Transverse colon (tissue), 4 donors: ENCODE measurements around the gene RNASEL. TPM values are rescaled to one million over a fixed set of nuclear protein-coding genes. Genes with fewer than 3 reads are reported as not detected.

Experiments
- DNase-seq: peaks from one replicate; pipeline ENCODE4 v3.0.0-alpha.2; 2019
- H3K27ac ChIP-seq, 4 donors: fragments of 200-600 bp; sonication (generic); 2 replicates each; pipeline ENCODE4 v1.5.1; 2016 to 2018; ENCODE audit warnings: inconsistent platforms in 4 of 4
- H3K27me3 ChIP-seq: fragments of 200-600 bp; sonication (generic); 2 replicates; pipeline ENCODE4 v1.5.1; 2017; ENCODE audit warnings: inconsistent platforms
- H3K36me3 ChIP-seq, 4 donors: fragments of 200-600 bp; sonication (generic); 2 replicates each; pipeline ENCODE4 v1.5.1; 2017 to 2019; ENCODE audit warnings: inconsistent platforms in 4 of 4
- H3K4me1 ChIP-seq, 4 donors: fragments of 200-600 bp; sonication (generic); 2 replicates each; pipeline ENCODE4 v1.5.1; 2017 to 2020; ENCODE audit warnings: inconsistent platforms in 4 of 4
- H3K4me3 ChIP-seq, 4 donors: fragments of 200-600 bp; sonication (generic); 1 replicate in 1 of 4; 2 replicates in 3 of 4; pipeline versions ENCODE4 v1.5.1 to v1.6.1; 2017 to 2019; ENCODE audit warnings: inconsistent platforms in 4 of 4
- H3K9me3 ChIP-seq, 2 donors: fragments of 200-600 bp; sonication (generic); 2 replicates each; pipeline ENCODE4 v1.5.1; 2017 to 2019; ENCODE audit warnings: inconsistent platforms in 2 of 2
- EP300 ChIP-seq: sonication (generic); formaldehyde crosslinking; IDR thresholded peaks from one replicate; pipeline ENCODE4 v1.6.1; 2017; ENCODE audit warnings: antibody characterized with exemption, low read depth
- POLR2A ChIP-seq: fragments of 450-650 bp; IDR thresholded peaks from one replicate; pipeline ENCODE4 v1.6.1; 2016; ENCODE audit warnings: antibody characterized with exemption, mild to moderate bottlenecking, moderate library complexity
- POLR2AphosphoS5 ChIP-seq, 3 donors: sonication (generic); formaldehyde crosslinking; IDR thresholded peaks; one replicate each; pipeline ENCODE4 v1.6.1; 2016; ENCODE audit warnings: antibody characterized with exemption in 3 of 3
- WGBS, 2 donors: methylation state at CpG; one replicate each; pipeline ENCODE4 v1.1.5; 2018; ENCODE audit warnings: low coverage in 1 of 2; 5-methylcytosine and 5-hydroxymethylcytosine counted together
- in situ Hi-C, 4 donors: fragments of 200-750 bp; cut with MboI; loops; one replicate each; pipeline versions ENCODE4 v1.15.0 to v1.15.1; 2017; ENCODE audit warnings: low sequenced_read_pairs in 3 of 4, low pct_ligation_motif_present in 1 of 4, low pct_unique_long_range_greater_than_20kb in 1 of 4
- intact Hi-C: fragments of 100-400 bp; cut with DNase I; formaldehyde crosslinking; loops from one replicate; pipeline ENCODE4 v1.15.1; 2023; ENCODE audit warnings: low total_unique reads
- total RNA-seq, 4 donors: library from RNA; depleted of rRNA; stranded (reverse); fragments of >200 nt; gene quantifications; one replicate each; pipeline ENCODE4 v1.1.0, GENCODE V29; 2016
- TF ChIP-seq, protein P1 (sequence below), 5 experiments: fragments of 200-600 bp in 3 of 5; fragments of 450-650 bp in 2 of 5; sonication (generic) in 3 of 5; IDR thresholded peaks; 1 replicate in 2 of 5; 2 replicates in 3 of 5; pipeline ENCODE4 v1.5.1; 2016 to 2017; ENCODE audit warnings: antibody characterized with exemption in 5 of 5, inconsistent platforms in 3 of 5, mild to moderate bottlenecking in 2 of 5, moderate library complexity in 1 of 5

Gene RNASEL
- total RNA-seq, 4 donors from 2014 or later, result 9.0 to 19.9 (median 15.4) TPM

- H3K27me3 ChIP-seq, result peaks cover 34% of the 10 kb centered on the region
- intact Hi-C loops, result no loop called here
Measured at GRCh38 chr1:182611787-182612186, 22.7 kb upstream of the RNASEL start.

DNA sequence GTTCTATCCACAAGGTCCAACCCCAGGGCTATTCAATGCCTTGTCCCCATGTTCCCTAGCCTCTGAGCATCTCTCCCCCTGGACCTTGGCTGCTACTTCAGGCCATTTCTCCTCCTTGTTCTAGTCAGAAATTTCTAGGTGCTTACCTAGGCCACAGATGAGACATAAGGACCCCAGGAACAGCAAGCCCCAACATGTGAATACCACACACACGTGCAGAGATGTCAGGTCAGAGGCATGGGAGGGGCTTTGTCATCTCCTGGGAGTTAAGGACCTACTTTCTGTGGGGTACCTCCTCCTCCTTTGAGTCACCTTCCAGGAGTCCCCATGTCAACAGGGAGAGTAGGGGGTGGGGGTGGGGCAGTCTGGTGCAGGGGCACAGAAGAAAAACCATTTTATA is 22.3 kb upstream of the RNASEL start:
- no peak overlapping the region for H3K4me3 ChIP-seq
- 50 to 82% methylated on average over 1 of the region's 1 CpG for WGBS, 2 donors
- H3K9me3 ChIP-seq, result no peaks in the 10 kb centered on the region
- intact Hi-C loops, result no loop called here
- in situ Hi-C loops, result no loop called here
- TF ChIP-seq, protein P1, sequence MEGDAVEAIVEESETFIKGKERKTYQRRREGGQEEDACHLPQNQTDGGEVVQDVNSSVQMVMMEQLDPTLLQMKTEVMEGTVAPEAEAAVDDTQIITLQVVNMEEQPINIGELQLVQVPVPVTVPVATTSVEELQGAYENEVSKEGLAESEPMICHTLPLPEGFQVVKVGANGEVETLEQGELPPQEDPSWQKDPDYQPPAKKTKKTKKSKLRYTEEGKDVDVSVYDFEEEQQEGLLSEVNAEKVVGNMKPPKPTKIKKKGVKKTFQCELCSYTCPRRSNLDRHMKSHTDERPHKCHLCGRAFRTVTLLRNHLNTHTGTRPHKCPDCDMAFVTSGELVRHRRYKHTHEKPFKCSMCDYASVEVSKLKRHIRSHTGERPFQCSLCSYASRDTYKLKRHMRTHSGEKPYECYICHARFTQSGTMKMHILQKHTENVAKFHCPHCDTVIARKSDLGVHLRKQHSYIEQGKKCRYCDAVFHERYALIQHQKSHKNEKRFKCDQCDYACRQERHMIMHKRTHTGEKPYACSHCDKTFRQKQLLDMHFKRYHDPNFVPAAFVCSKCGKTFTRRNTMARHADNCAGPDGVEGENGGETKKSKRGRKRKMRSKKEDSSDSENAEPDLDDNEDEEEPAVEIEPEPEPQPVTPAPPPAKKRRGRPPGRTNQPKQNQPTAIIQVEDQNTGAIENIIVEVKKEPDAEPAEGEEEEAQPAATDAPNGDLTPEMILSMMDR (IDR thresholded peaks at IDR 0.05), result no peak
- TF ChIP-seq POLR2AphosphoS5 (IDR thresholded peaks at IDR 0.05), result no peak
- TF ChIP-seq POLR2A, result no peak
- TF ChIP-seq EP300, result no peak
- peaks cover 34% of the 10 kb centered on the region for H3K27me3 ChIP-seq
- no peaks in the 10 kb centered on the region for H3K36me3 ChIP-seq
- no peak overlapping the region for H3K27ac ChIP-seq
- H3K4me1 ChIP-seq, result peaks cover 0 to 29% (median 21%) of the 10 kb centered on the region in 4 donors
- DNase-seq, result no peak

More at GRCh38 chr1:182611787-182612186, 22.7 kb upstream of the RNASEL start:
- DNase-seq, result no peak
- in situ Hi-C loops, result no loop called here
- H3K27ac ChIP-seq, result no peak overlapping the region
- TF ChIP-seq, protein P1 (IDR thresholded peaks at IDR 0.05), result no peak
- TF ChIP-seq POLR2AphosphoS5 (IDR thresholded peaks at IDR 0.05), result no peak
- TF ChIP-seq EP300, result no peak
- TF ChIP-seq POLR2A, result no peak
- 95% methylated on average over 8 of the region's 8 CpGs; no CpG with 5 or more reads in 1 of the 2 donors for WGBS, 2 donors
- H3K4me1 ChIP-seq, result peaks cover 0 to 34% (median 23%) of the 10 kb centered on the region in 4 donors
- H3K9me3 ChIP-seq, result no peaks in the 10 kb centered on the region
- no peak overlapping the region for H3K4me3 ChIP-seq
- H3K36me3 ChIP-seq, result no peaks in the 10 kb centered on the region

DNA sequence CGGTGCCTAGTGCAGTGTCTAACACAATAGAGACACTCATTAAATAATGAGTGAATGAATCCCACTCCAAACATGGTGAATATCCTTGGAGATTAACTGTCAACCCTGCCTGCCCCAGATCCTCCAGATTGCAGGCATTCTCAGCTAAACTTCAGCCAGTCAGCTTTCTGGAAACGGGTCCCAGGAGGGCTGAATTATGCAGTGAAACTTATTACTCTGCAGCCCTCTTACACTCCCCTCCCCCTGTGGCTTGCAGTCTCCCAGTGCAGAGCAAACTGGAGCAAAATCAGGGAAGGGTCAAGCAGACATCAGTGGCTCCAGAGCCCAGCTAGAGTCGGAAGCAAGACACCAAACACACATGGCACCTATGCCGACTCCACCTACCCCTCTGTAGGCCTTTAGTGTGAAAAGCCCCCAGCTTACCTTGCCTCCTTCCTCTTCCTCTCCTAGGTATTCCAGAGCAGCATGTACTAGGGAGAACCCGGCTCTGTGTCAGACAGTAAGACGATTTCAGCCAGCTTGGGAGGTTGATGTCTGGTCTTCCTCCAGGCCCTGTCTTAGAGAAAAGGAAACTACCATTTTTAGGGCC is 21.6 kb upstream of the RNASEL start:
- H3K27ac ChIP-seq, result no peak overlapping the region
- in situ Hi-C loops (no loop called here), intact Hi-C loops (no loop called here)
- H3K27me3 ChIP-seq, result peaks cover 33% of the 10 kb centered on the region
- H3K4me3 ChIP-seq, result no peak overlapping the region
- no peak for DNase-seq
- WGBS, 2 donors, result 86% methylated on average over 6 of the region's 6 CpGs; no CpG with 5 or more reads in 1 of the 2 donors
- TF ChIP-seq POLR2AphosphoS5 (IDR thresholded peaks at IDR 0.05) (no peak), POLR2A (no peak), EP300 (no peak)
- TF ChIP-seq, protein P1 (IDR thresholded peaks at IDR 0.05), result no peak
- no peaks in the 10 kb centered on the region for H3K9me3 ChIP-seq
- H3K36me3 ChIP-seq, result no peaks in the 10 kb centered on the region
- H3K4me1 ChIP-seq, result peaks cover 0 to 23% (median 15%) of the 10 kb centered on the region in 4 donors

DNA sequence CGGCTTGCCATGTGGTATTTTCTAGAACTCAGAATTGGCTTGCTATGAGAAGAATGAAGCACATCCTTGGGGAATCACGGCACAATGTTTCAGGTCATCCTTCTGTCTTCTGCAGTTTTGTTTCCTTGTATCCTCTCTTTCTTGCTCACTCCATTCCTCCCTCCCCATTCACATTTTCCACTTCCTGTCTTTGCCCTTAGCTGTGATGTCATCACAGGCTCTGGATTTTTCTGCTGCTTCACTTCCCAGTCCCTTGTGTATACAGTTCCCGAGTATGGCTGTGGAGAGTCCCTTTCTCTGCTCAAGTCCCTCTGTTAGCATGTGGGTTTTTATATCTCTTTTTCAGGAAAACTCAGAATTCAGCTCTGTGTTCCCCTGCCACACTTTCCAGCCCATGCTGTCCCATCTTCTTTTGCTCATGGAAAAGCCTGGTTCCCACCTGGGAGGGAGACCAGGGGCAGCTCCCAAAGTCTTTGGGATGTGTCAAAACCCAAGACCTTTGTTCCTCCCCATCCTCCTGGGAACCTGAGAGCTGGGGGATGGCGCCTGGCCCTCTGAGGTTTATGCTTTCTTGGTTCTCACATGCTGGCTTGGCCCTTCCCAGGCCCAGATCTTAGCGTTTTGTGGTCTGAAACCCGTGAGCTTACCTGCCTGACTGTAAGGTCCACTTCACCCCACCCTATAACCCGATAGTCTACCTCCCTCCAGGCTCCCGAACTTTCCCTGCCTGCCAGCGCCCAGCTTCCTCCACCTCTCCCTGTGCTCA is 20.0 kb upstream of the RNASEL start:
- intact Hi-C loops (no loop called here), in situ Hi-C loops (no loop called here)
- no peak overlapping the region for H3K4me3 ChIP-seq
- 87 to 89% methylated on average over 4 to 9 of the region's 9 CpGs for WGBS, 2 donors
- H3K36me3 ChIP-seq, result no peaks in the 10 kb centered on the region
- TF ChIP-seq EP300 (no peak), POLR2A (no peak), POLR2AphosphoS5 (IDR thresholded peaks at IDR 0.05) (no peak)
- TF ChIP-seq, protein P1 (IDR thresholded peaks at IDR 0.05), result no peak
- no peak for DNase-seq
- H3K9me3 ChIP-seq, result no peaks in the 10 kb centered on the region
- H3K4me1 ChIP-seq, result peaks cover under 1 to 14% (median 7%) of the 10 kb centered on the region in 4 donors
- H3K27ac ChIP-seq, result no peak overlapping the region
- H3K27me3 ChIP-seq, result peaks cover 16% of the 10 kb centered on the region
